HG02623 (cell line): Measurements from ENCODE around the gene ZNF516.

Source experiments
- ATAC-seq: cut with Tn5 transposase; IDR thresholded peaks from one replicate; pipeline ENCODE4 v1.9.1; 2021; ENCODE audit warnings: moderate library complexity; ENCODE audit not compliant: unreplicated experiment

The ZNF516 gene

DNA sequence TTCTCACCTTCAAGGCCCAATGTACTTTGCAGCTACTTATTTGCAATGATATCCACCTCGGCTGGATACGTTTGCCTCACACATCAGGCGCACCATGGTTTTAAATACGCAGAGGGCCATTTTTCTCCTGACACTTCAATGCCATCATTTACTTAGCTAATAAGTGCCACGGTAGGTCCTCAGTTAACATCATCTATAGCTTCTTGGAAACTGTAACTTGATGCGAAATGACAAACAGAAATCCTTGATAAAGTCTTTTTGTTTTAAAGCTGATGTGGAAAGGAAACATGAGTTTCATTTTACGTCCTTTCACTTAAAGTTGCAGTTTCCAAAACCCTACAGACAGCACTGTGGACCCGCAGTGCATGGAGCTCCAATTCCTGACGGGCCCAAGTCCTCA is 37.1 kb downstream of the ZNF516 start:
- no peak for ATAC-seq

DNA sequence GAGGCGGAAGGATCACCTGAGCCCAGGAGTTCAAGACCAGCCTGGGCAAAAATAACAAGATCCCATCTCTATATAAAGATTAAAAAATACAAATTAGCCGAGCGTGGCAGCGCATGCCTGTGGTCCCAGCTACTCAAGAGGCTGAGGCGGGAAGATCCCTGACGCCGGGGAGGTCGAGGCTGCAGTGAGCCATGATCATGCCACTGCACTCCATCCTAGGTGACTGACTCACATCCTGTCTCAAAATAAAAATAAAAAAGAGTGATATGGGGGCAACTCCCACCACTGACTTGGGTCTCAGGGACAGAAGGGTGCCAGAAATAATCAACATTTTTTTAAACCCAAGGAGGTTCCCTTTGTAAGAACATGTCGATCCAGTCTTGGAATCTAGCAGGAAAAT is 37.6 kb downstream of the ZNF516 start:
- no peak for ATAC-seq

GRCh38 chr18:76456823-76457222 is 38.2 kb downstream of the ZNF516 start:
- ATAC-seq, result no peak

GRCh38 chr18:76456018-76456750 is 38.9 kb downstream of the ZNF516 start:
- no peak for ATAC-seq

DNA sequence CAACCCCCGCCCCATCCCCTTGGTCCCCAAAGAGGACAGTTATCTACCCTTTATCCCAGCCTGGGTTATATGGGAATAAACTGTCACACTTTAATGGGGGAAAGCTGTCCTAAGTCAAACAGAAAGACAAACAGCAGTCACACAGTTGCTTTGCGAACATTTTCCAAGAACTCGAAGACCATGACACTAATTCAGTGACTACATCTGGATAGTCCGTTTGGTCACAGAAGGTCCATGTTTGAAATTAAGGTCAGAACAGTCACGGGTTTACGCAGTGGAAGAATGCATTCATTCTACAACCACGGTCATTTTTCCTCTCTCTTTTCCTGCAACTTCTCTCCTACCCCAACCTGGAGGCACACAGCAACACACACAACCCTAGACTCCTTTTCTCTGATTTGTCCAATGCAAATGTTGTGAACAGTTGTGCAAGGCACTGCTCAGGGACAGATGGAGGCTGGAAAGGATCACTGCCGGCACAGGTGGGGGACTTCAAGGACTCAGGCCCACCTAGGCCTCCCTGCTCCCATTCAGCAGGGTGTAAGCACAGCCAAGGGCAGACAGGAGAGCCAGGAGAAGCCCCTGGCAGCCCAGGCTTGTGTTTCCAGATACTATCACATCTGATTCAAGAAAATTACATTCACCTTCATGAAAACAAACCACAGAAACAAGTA is 39.9 kb downstream of the ZNF516 start:
- ATAC-seq, result no peak

- ATAC-seq, result no peak
Measured at GRCh38 chr18:76454418-76454817, 40.6 kb downstream of the ZNF516 start.

DNA sequence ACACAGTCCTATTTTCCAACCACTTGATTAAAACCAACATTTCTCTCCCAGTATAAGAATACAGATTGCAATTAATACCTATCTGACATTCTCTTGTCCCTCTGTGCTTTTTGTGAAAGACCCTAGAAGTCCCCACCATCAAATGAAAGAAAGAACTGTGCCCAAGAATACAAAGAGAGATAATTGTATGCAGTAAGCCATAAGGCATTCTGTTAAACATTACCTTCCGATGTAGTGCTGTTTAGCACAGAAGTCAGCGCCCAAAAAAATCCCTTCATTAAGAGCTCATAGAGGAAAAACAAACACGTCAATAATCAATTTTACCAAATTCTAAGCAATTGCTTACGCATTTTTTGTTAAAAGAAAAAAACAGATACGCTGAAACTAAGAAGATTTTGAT is 41.1 kb downstream of the ZNF516 start:
- ATAC-seq, result no peak

GRCh38 chr18:76453057-76453561 is 41.9 kb downstream of the ZNF516 start:
- no peak for ATAC-seq

- no peak for ATAC-seq
Measured at GRCh38 chr18:76452357-76452756, 42.7 kb downstream of the ZNF516 start.

- ATAC-seq, result no peak
Measured at GRCh38 chr18:76451396-76452331, 43.4 kb downstream of the ZNF516 start.

DNA sequence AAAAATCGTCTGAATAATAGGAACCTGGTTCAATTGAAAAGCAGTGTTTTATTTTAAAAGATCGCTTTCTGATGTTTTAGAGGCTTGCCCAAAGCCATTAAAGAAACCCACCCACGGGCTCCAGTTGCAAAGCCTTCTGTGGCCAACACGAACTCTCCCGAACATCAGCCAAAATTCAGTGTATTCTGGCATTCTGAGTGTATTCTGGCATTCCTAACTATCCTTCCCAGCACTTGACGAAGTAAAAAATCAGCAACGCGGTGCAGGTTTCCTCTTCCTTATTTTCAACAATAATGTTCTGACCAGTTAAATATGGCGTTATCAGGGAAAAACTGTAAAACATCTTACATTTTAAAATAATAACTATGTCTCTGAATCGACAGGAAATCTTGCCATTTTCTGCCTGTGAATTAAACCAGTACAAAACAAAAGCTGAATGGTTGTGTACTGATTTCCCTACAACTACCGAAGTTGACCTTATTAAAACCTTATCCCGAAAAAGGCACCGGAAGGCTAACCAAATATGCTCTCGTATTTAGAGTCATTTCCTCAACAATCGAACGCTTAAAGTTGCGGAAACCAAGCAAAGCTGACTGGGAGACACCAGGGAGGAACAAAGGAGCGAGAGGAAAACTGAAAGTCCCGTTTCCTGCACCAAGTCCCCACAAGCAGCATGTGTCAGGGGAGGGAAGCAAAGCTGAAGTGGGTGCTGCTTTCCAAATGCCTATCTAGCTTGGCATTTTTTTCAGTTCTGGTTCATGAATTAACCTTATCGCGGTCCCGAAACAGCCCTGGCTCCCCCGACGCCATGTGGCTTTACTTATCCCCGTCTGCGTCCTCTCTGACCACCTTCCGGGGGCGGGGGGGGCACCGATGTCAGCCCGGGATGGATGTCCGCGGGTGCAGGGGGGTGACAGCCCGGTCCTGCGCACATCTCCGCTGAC is 44.3 kb downstream of the ZNF516 start:
- ATAC-seq, result no peak

- no peak for ATAC-seq
Measured at GRCh38 chr18:76449111-76449453, 46.0 kb downstream of the ZNF516 start.

- ATAC-seq, result no peak
Measured at GRCh38 chr18:76448256-76449110, 46.6 kb downstream of the ZNF516 start.

DNA sequence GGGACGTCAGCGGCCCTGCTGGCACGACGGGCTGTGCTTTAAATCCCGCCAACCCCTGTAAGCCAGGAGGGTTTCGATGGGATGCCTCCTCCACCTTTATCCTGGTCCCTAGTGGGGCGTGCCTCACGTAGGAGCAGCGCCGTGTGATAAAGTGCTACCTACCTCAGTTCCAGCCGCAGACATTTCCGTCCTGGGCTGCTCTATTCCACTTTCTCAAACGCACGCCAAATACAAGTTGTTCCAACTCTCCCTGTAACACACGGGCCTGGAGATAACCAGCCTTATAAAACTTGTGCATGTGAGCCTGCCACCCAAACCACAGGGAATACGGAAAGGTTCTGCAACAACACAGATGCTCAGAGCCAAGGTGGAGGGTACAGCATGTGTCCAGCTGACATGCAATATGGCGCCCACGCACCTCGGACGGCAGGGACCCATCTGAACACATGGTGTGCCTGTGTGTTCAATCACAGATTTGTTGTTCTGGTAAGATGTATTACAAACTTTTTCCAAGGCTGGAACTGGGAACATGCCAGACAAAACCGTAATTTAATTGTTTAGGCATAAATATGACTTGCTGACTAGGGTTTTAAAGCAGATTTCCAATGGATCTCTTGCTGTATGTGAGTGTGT is 47.7 kb downstream of the ZNF516 start:
- ATAC-seq, result no peak

- no peak for ATAC-seq
Measured at GRCh38 chr18:76446321-76447257, 48.5 kb downstream of the ZNF516 start.

GRCh38 chr18:76445741-76446232 is 49.3 kb downstream of the ZNF516 start:
- no peak for ATAC-seq

DNA sequence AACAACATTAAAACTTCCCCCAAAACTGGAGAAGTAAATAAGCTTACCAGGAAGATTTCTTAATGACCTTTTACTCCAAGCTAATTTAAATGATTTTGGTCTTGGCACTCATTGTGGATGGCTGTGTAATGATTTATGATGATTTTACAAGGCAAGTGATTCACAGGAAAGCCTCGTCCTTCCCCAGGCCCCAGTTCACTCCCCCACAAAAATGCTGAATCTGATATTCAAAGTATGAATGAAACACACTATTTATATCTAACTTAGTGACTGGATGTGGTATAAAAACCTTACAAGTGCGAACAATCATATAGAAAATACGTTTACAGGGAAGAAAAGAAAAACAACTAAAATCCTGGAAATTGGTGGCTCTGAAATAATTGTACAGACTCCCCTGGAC is 49.8 kb downstream of the ZNF516 start:
- ATAC-seq, result no peak
